SHP77 (cell line): ENCODE results near the gene TNFSF13.
A peak's percentile ranks its signal among the peaks of the same experiment; 100 is the strongest.
"Not testable (repeated sequence)": the region's sequence is repeated elsewhere in the genome, so short reads cannot be mapped to it uniquely, and the experiment has no call there.

ENCODE experiments used
- DNase-seq, 2 experiments: peaks; one replicate each; lab custom pipeline; 2025; lab: John Stamatoyannopoulos, UW

Gene TNFSF13

DNA sequence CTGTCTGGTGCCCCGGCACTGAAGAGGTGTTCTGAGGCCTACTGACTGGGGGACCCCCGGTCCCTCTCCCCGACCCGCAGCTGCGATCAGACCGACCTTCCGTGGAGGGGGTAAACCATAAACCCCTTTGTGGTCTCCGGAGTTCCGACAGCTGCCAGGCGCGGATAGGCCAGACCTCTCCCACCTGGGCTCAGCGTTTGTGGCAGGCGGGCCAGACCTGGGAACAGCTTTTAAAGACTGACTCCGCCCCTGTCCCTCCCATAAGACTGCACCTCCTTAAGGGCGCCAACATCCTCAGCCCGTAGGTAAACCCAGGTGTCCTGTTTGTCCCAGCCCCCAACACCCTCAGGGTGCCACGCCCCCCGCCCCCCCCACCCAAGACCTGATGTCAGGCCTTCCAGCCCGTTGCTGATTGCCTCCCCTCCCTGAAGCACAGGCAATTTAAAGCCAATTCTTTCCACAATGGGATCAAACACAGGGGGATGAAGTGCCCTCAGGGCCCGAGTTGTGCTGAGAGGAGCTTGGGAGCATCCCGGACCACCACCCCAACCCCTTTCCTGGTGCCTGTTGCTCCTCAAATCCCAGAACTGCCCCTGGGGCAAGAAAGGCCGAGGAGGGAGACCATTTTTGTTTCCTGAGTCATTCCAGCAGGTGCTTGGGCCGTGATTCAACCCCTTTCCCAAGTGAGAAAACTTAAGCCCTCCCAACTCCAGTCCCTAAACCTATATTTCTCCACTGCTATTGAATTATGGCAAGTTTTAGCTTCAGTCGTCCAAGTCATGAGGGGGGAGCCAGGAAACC is 31.5 kb downstream of the TNFSF13 start, which contains the start of gene SOX15:
TSS of gene SOX15 (minus strand) at position 204 of the 801 bp plus-strand sequence. CDS start 418 bp downstream, outside the sequence.
- no peak for DNase-seq

GRCh38 chr17:7590743-7591142 is 32.2 kb downstream of the TNFSF13 start:
- no peak for DNase-seq

DNA sequence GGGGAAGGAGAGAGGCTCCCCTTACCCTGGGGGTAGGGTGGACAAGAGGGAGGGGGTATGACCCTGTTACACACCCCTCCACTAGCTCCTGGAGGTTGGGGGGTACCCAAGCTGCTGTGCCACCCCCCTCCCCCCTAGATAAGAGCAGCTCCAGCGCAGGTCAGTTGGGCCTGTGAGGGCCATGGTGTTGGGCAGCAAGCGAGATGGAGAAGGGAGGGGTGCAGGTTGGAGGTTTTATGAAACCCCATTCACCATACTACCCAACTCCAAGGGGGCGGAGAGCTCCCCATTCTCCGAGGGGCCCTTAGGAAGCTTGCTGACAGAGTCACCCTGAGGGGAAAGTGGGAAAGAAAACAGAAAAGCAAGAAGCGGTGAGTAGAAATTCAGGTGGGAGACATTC is 33.0 kb downstream of the TNFSF13 start:
- no peak for DNase-seq

DNA sequence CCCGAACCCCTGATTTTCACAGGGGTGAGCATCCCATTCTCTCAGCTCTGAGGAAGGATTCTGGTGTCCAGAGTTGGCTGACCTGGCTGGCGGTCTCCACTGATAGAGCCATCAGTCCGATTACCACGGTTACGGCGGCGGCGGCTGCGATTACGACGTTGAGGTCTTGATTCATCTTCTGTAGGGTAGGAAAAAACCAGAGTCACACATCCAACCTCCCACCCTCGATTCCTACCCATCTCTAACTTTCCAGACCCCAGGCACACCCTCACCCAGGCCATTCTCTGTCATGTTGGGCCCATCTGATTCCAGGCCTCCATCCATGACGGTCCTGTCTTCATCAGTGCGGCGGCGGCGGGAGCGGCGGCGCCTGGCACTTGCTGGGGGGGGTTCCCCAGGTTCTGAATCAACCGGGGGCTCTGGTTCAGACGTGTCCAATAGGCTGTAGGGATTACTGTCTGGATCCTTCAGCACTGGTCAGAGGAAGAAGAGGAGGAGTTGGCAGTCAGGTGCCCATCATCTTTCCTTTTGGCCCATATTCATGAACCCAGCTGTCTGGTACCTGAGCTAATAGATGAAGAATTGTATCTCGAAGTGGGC is 34.0 kb downstream of the TNFSF13 start:
- DNase-seq, result no peak

GRCh38 chr17:7593296-7593695 is 34.7 kb downstream of the TNFSF13 start:
- DNase-seq, result no peak

- not testable (repeated sequence) for DNase-seq
These were observed 39.0 kb downstream of the TNFSF13 start for GRCh38 chr17:7597561-7597960.

GRCh38 chr17:7606280-7606679 is 47.7 kb downstream of the TNFSF13 start:
- no peak for DNase-seq

GRCh38 chr17:7610641-7611040 is 52.1 kb downstream of the TNFSF13 start:
- DNase-seq, result peak in 1 of 2 experiments; percentile 13
